Measurements from ENCODE around the gene FBXO17. TPM values are rescaled to one million over a fixed set of nuclear protein-coding genes. Genes with fewer than 3 reads are reported as not detected.

FBXO17 gene
- total and polyA plus RNA-seq, 2 of the 13 experiments (the other 11 are each of a cell fraction or from before 2014, with no cell fraction given) = 22.1 to 58.7 TPM

- TF ChIP-seq LBX2 (CRISPR knock-in tag; IDR thresholded peaks at IDR 0.05; ENCODE audit: borderline replicate concordance) (no peak), TIGD3 (CRISPR knock-in tag; IDR thresholded peaks at IDR 0.05; ENCODE audit: borderline replicate concordance) (no peak), BRD4 (CRISPR knock-in tag; IDR thresholded peaks at IDR 0.05) (no peak), ATRX (CRISPR knock-in tag; IDR thresholded peaks at IDR 0.05; ENCODE audit: borderline replicate concordance) (no peak), CTCF (CRISPR knock-in tag; IDR thresholded peaks at IDR 0.05) (peak; percentile 42), ZNF780A (CRISPR knock-in tag; IDR thresholded peaks at IDR 0.05) (no peak), ZZZ3 (CRISPR knock-in tag; IDR thresholded peaks at IDR 0.05; ENCODE audit: borderline replicate concordance) (no peak), NPAS2 (CRISPR knock-in tag; IDR thresholded peaks at IDR 0.05; ENCODE audit: borderline replicate concordance) (no peak), U2AF1 (optimal IDR thresholded peaks at IDR 0.05; ENCODE audit: low read depth, low read length) (no peak), ARNT2 (CRISPR knock-in tag; IDR thresholded peaks at IDR 0.05; ENCODE audit: low read depth) (no peak), HOMEZ (CRISPR knock-in tag; IDR thresholded peaks at IDR 0.05; ENCODE audit: low read depth) (no peak), AGO1 (IDR thresholded peaks at IDR 0.05; ENCODE audit: low read depth, low read length, poor library complexity, severe bottlenecking) (no peak), CENPBD1 (CRISPR knock-in tag; IDR thresholded peaks at IDR 0.05; ENCODE audit: borderline replicate concordance, low read depth) (no peak), HMGXB3 (CRISPR knock-in tag; IDR thresholded peaks at IDR 0.05; ENCODE audit: borderline replicate concordance) (peak; percentile 94), ELF1 (CRISPR knock-in tag; IDR thresholded peaks at IDR 0.05) (peak; percentile 94), ZSCAN29 (CRISPR knock-in tag; conservative IDR thresholded peaks at IDR 0.05) (no peak)
Observed at GRCh38 chr19:38899447-38900201, 75.9 kb downstream of the FBXO17 start, which contains the start of the genes NFKBIB and SIRT2 (continued).
